K562 (cell line): ENCODE measurements around the gene HDAC7. TPM values are rescaled to one million over a fixed set of nuclear protein-coding genes. Genes with fewer than 3 reads are reported as not detected.
A peak's percentile ranks its signal among the peaks of the same experiment; 100 is the strongest.

Experiments used
- ATAC-seq: fragments of 200-7000 bp; cut with Tn5 transposase; 3 replicates; pipeline ENCODE4 v1.9.1; 2020; ENCODE audit warnings: moderate library complexity
- BruUV-seq: library from RNA; stranded (reverse); fragments of 400-500 nt; replicated peaks from 2 replicates; lab custom pipeline; 2021; lab: Mats Ljungman, UMichigan
- CTCF ChIA-PET: fragments of 300-600 bp; formaldehyde crosslinking; extraction: SDS; loops from one replicate; lab custom pipeline; 2021; ENCODE audit warnings: low intra/inter-chr PET ratio; lab: Yijun Ruan, JAX
- POLR2A ChIA-PET: fragments of 300-600, 350-650 bp; sonication (Branson Sonifier 250); formaldehyde crosslinking; extraction: SDS; loops from one replicate; lab custom pipeline; 2021; ENCODE audit warnings: antibody characterized with exemption, inconsistent platforms; lab: Yijun Ruan, JAX
- DNase-seq, 4 experiments: peaks; one replicate each; pipeline versions ENCODE4 v3.0.0 to v3.0.0-alpha.2; 2011 to 2018; ENCODE audit warnings: low spot score in 3 of 4, mixed read lengths in 3 of 4; ENCODE audit errors: extremely low read depth in 1 of 4
- FAIRE-seq: peaks from 2 replicates; lab custom pipeline; 2011; peaks lifted over from hg19 to GRCh38; lab: Jason Lieb, UNC
- H2AFZ ChIP-seq: 2 replicates; pipeline ENCODE4 v1.6.0; 2011; ENCODE audit warnings: low read depth, low read length, control low read depth, inconsistent platforms
- H3K27ac ChIP-seq: fragments of 200-600 bp; 3 replicates; pipeline ENCODE4 v1.8.0; 2011; ENCODE audit warnings: low read depth, mild to moderate bottlenecking, control low read depth, inconsistent platforms, low read length, moderate library complexity, mixed read lengths; ENCODE audit errors: extremely low read depth
- H3K27me3 ChIP-seq, 2 experiments: fragments of 300-600 bp in 1 of 2; 2 replicates in 1 of 2; 3 replicates in 1 of 2; pipeline versions ENCODE4 v1.6.0 to v1.8.0; 2011; ENCODE audit warnings: inconsistent platforms in 2 of 2, low read length in 2 of 2, mild to moderate bottlenecking in 1 of 2, mixed read lengths in 1 of 2, moderate library complexity in 1 of 2; ENCODE audit not compliant: control insufficient read depth in 2 of 2, insufficient read depth in 2 of 2
- H3K36me3 ChIP-seq: fragments of 300-600 bp; 3 replicates; pipeline ENCODE4 v1.8.0; 2011; ENCODE audit warnings: mild to moderate bottlenecking, low read length, inconsistent platforms; ENCODE audit not compliant: control insufficient read depth, insufficient read depth
- H3K4me1 ChIP-seq, 2 experiments: fragments of 200-600 bp in 1 of 2; replicated peaks in 1 of 2; 2 replicates in 1 of 2; 3 replicates in 1 of 2; pipeline versions ENCODE4 v1.5.1 to v1.8.0; 2011; ENCODE audit warnings: inconsistent platforms in 2 of 2, low read length in 2 of 2, mild to moderate bottlenecking in 1 of 2, mixed read lengths in 1 of 2, moderate library complexity in 1 of 2; ENCODE audit not compliant: control insufficient read depth in 2 of 2, insufficient read depth in 2 of 2
- H3K4me2 ChIP-seq: 2 replicates; pipeline ENCODE4 v1.6.1; 2011; ENCODE audit warnings: low read length, control low read depth, inconsistent platforms, mixed read lengths; ENCODE audit not compliant: insufficient read depth
- H3K4me3 ChIP-seq: fragments of 200-600 bp; sonication (generic), shearing (Covaris generic); 2 replicates; pipeline ENCODE4 v1.5.1; 2016; ENCODE audit warnings: control low read depth, inconsistent platforms
- H3K79me2 ChIP-seq: fragments of 200-600 bp; 3 replicates; pipeline ENCODE4 v1.8.0; 2011; ENCODE audit warnings: low read length, inconsistent platforms; ENCODE audit not compliant: control insufficient read depth, insufficient read depth
- H3K9ac ChIP-seq, 2 experiments: 2 replicates each; pipeline versions ENCODE4 v1.6.0 to v1.6.1; 2011; ENCODE audit warnings: low read depth in 2 of 2, low read length in 2 of 2, control low read depth in 1 of 2, inconsistent platforms in 1 of 2, mild to moderate bottlenecking in 1 of 2, mixed read lengths in 1 of 2; ENCODE audit not compliant: insufficient read depth in 1 of 2
- H3K9me1 ChIP-seq: one replicate; pipeline ENCODE4 v1.6.0; 2011; ENCODE audit warnings: inconsistent platforms, mild to moderate bottlenecking, low read length, moderate library complexity; ENCODE audit not compliant: control insufficient read depth, insufficient read depth
- H3K9me3 ChIP-seq: replicated peaks from 2 replicates; pipeline ENCODE4 v1.5.1; 2011; ENCODE audit warnings: low read depth, low read length, inconsistent platforms; ENCODE audit not compliant: control insufficient read depth, insufficient read depth
- H4K20me1 ChIP-seq: replicated peaks from 2 replicates; pipeline ENCODE4 v1.6.1; 2011; ENCODE audit warnings: low read length, inconsistent platforms, mixed read lengths; ENCODE audit not compliant: control insufficient read depth, insufficient read depth
- MTA1 ChIP-seq: fragments of 450-650 bp; IDR thresholded peaks from 2 replicates; pipeline ENCODE4 v1.6.1; 2017; ENCODE audit warnings: borderline replicate concordance
- POLR2A ChIP-seq: fragments of 450-650 bp; conservative IDR thresholded peaks from 2 replicates; pipeline ENCODE4 v1.6.1; 2016
- POLR2AphosphoS2 ChIP-seq: IDR thresholded peaks from 2 replicates; pipeline ENCODE4 v1.6.1; 2012; ENCODE audit warnings: low read length, improper control_type of control experiment
- POLR2AphosphoS5 ChIP-seq: IDR thresholded peaks from 2 replicates; pipeline ENCODE4 v1.6.1; 2011; ENCODE audit warnings: mild to moderate bottlenecking, low read depth, low read length, moderate library complexity; ENCODE audit not compliant: control insufficient read depth, insufficient read depth
- POLR2G ChIP-seq: fragments of 200-400 bp; formaldehyde crosslinking; IDR thresholded peaks from 2 replicates; pipeline ENCODE4 v1.6.1; 2017; ENCODE audit warnings: low read depth, mild to moderate bottlenecking, antibody characterized with exemption, low read length, moderate library complexity
- RBM22 ChIP-seq: fragments of 200-400 bp; formaldehyde crosslinking; IDR thresholded peaks from 2 replicates; pipeline ENCODE4 v1.6.1; 2018; ENCODE audit warnings: low read length, low read depth; ENCODE audit not compliant: poor library complexity, severe bottlenecking
- WGBS: fragments of 100-300 bp; shearing (Covaris generic); methylation state at CpG from one replicate; pipeline ENCODE4 v1.1.6; 2016; ENCODE audit warnings: low coverage, mixed read lengths; ENCODE audit not compliant: insufficient coverage; ENCODE audit errors: missing lambda C conversion rate; 5-methylcytosine and 5-hydroxymethylcytosine counted together
- in situ Hi-C: fragments of 300-500 bp; cut with MboI; formaldehyde crosslinking; loops from 4 replicates; pipeline ENCODE4 v1.15.0; 2018; ENCODE audit warnings: inconsistent platforms, mixed read lengths
- intact Hi-C: fragments of 100-400 bp; cut with micrococcal nuclease; formaldehyde crosslinking; loops from 2 replicates; pipeline ENCODE4 v1.14.2; 2022
- polyA plus RNA-seq, 8 experiments: library from polyadenylated mRNA; depleted of rRNA in 4 of 8; stranded (reverse) in 5 of 8; unstranded in 3 of 8; fragments of >200 nt; fragmentation: Nextera tagmentation in 2 of 8; fragmentation: Illumina TruSeq in 1 of 8; extraction: Ambion mirVana in 2 of 8; extraction: Trizol in 1 of 8; gene quantifications; 2 replicates each; pipeline versions ENCODE4 v1.2.1 to v1.2.3, GENCODE V29; 2011 to 2014; ENCODE audit warnings: inconsistent platforms in 1 of 8, missing spikeins in 1 of 8
- total RNA-seq, 7 experiments: library from RNA; depleted of rRNA in 6 of 7; stranded (reverse); fragments of >200 nt in 6 of 7; fragmentation: Illumina TruSeq in 2 of 7; extraction: Trizol in 2 of 7; gene quantifications; 2 replicates each; pipeline versions ENCODE4 v1.2.1 to v1.2.3, GENCODE V29; 2011 to 2021; ENCODE audit warnings: low replicate concordance in 1 of 7

Gene HDAC7
- total and polyA plus RNA-seq, 9 of the 15 experiments (the other 6 are each of a cell fraction or from before 2014, with no cell fraction given) = 2.5 to 129 (median 31.1) TPM

DNA sequence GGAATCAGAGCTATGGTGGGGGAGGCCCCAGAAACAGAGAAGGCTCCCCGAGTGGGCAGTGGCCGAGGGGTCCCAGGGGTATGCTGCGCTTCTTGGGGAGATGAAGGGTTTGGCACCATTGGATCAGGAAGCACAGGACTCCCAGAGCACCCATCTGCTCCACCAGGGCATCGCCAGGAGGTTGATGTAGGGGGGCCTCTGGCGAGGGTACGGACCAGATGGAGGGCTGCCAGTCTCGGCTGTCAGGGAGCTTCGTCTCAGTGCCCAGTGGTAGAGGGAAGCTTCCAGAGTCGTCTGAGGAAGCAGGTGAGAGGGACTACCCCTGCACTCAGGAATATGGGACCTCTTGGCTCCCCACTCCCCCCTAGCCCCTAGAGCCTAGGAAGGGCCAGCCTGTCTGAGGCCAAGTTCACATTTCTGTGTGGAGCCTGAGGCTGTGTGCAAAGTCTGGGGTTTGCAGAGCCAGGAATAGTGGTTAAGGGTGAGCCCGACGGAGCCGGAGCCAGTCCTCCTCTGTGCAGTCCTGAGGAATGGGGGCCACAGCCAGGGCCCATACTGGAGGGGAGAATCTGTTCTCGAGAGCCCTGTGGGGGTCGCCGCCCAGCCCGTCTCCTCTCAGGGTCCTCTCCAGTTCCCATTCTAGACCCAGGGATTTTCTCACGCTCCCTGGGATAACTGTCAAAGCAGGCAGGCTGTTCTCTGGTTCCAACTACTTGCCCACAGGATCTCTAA lies 36.5 kb downstream of the HDAC7 start:
- 80% methylated on average over 10 of the region's 17 CpGs for WGBS
- no peak for FAIRE-seq
- ChIA-PET POLR2A (interaction anchor here (0.6 to 2.8 kb wide), 4 partner anchors 10 to 405 kb away, joined by 3 to 8 read pairs (median 4); partner anchors contain the start of gene SLC48A1), CTCF (no interaction called here)
- intact Hi-C loops (no loop called here), in situ Hi-C loops (no loop called here)
- no peak for ATAC-seq
- Histone ChIP-seq H4K20me1 (peaks cover 17% of the 10 kb centered on the region; the same call in 1 of the 2 replicates), H3K27ac (no peak overlapping the region), H3K36me3 (peaks cover 90% of the 10 kb centered on the region; the same call in 2 of the 3 replicates), H3K4me2 (no peak overlapping the region), H2AFZ (no peak overlapping the region), H3K79me2 (peaks cover 20% of the 10 kb centered on the region), H3K9ac (peak overlapping the region in 1 of 2 experiments; percentile 14; a peak in 2 of 4 replicates), H3K9me3 (no peaks in the 10 kb centered on the region), H3K27me3 (no peaks in the 10 kb centered on the region), H3K9me1 (no peaks in the 10 kb centered on the region), H3K4me1 (peaks cover 10 to 47% of the 10 kb centered on the region in 2 experiments), H3K4me3 (no peak overlapping the region)
- TSS peak; percentile 52 for BruUV-seq
- no peak for DNase-seq
- TF ChIP-seq POLR2G = peak; percentile 56; the same call in 1 of the 2 replicates
- peak; percentile 27 for TF ChIP-seq RBM22
- TF ChIP-seq POLR2A = 0 out of 2 replicates have a peak, but pooled peaks have one; percentile 20
- TF ChIP-seq MTA1 = no peak
- 0 out of 2 replicates have a peak, but pooled peaks have one; percentile 22 for TF ChIP-seq POLR2AphosphoS2
- 0 out of 2 replicates have a peak, but pooled peaks have one; percentile 8 for TF ChIP-seq POLR2AphosphoS5
